Measurements from ENCODE around the gene TDRD10. TPM values are rescaled to one million over a fixed set of nuclear protein-coding genes. Genes with fewer than 3 reads are reported as not detected.

The TDRD10 gene
- total RNA-seq, 4 donors from 2014 or later: 5.6 to 9.9 (median 7.3) TPM

DNA sequence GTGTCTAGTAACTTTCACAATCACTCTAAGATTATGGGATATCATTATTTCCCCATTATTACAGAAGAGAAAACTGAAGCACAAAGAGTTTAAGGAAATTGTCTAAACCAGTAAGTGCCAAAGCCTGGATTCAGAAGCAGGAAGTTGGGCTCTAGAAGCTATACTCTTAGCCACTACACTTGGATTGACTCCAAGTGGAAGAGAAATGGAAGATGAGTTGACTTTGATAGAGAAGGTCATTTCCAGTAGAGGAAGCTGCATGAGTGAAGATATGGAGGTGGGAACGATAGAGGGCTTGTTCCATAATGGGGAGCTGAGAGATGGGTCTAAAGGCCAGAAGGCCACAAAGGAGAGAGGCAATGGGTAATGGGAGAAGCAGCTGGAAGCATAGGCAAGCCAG is 11.7 kb upstream of the TDRD10 start:
- no peaks in the 10 kb centered on the region for H3K27me3 ChIP-seq
- intact Hi-C loops (cut with DNase I): no loop called here
- no peaks in the 10 kb centered on the region for H3K9me3 ChIP-seq
- no peak overlapping the region for H3K27ac ChIP-seq
- TF ChIP-seq POLR2A (IDR thresholded peaks at IDR 0.05) (no peak), CTCF (IDR thresholded peaks at IDR 0.05) (no peak)
- peaks cover 19 to 27% of the 10 kb centered on the region in 2 donors for H3K36me3 ChIP-seq
- DNase-seq: no peak
- H3K4me3 ChIP-seq (replicated peaks in 1 of 3): no peak overlapping the region
- H3K4me1 ChIP-seq: peaks cover 4 to 25% of the 10 kb centered on the region in 2 donors
- 74 to 83% methylated on average over 1 of the region's 1 CpG for WGBS, 2 donors

- H3K27me3 ChIP-seq: no peaks in the 10 kb centered on the region
- intact Hi-C loops (cut with DNase I): no loop called here
- peaks cover 11 to 15% of the 10 kb centered on the region in 2 donors for H3K36me3 ChIP-seq
- H3K9me3 ChIP-seq: no peaks in the 10 kb centered on the region
- TF ChIP-seq CTCF (IDR thresholded peaks at IDR 0.05): no peak
- TF ChIP-seq POLR2A (IDR thresholded peaks at IDR 0.05): no peak
- H3K4me1 ChIP-seq: peaks cover 9 to 31% of the 10 kb centered on the region in 2 donors
- 79 to 90% methylated on average over 4 of the region's 4 CpGs for WGBS, 2 donors
- H3K27ac ChIP-seq: no peak overlapping the region
- DNase-seq: no peak
- H3K4me3 ChIP-seq (replicated peaks in 1 of 3): no peak overlapping the region
Observed at GRCh38 chr1:154492115-154492514, 9.9 kb upstream of the TDRD10 start.

- intact Hi-C loops (cut with DNase I): no loop called here
- Histone ChIP-seq H3K9me3 (no peaks in the 10 kb centered on the region), H3K4me1 (peaks cover 11 to 39% of the 10 kb centered on the region in 2 donors), H3K27me3 (no peaks in the 10 kb centered on the region), H3K36me3 (peaks cover 4 to 13% of the 10 kb centered on the region in 2 donors), H3K4me3 (replicated peaks in 1 of 3) (no peak overlapping the region), H3K27ac (peak overlapping the region in 2 of 3 donors; percentile 6 to 22)
- 61 to 78% methylated on average over 8 of the region's 8 CpGs for WGBS, 2 donors
- no peak for TF ChIP-seq CTCF (IDR thresholded peaks at IDR 0.05)
- TF ChIP-seq POLR2A (IDR thresholded peaks at IDR 0.05): no peak
- peak; percentile 10 to 18 for DNase-seq
Observed at GRCh38 chr1:154493276-154493675, 8.7 kb upstream of the TDRD10 start.

GRCh38 chr1:154495496-154496273 is 6.3 kb upstream of the TDRD10 start:
- Histone ChIP-seq H3K27ac (peak overlapping the region in 2 of 3 donors; percentile 5 to 27), H3K36me3 (peaks cover 0 to 2% of the 10 kb centered on the region in 2 donors), H3K27me3 (no peaks in the 10 kb centered on the region), H3K4me3 (replicated peaks in 1 of 3) (no peak overlapping the region), H3K9me3 (no peaks in the 10 kb centered on the region), H3K4me1 (peaks cover 19 to 44% of the 10 kb centered on the region in 2 donors)
- 73 to 83% methylated on average over 8 of the region's 8 CpGs for WGBS, 2 donors
- intact Hi-C loops (cut with DNase I): no loop called here
- no peak for DNase-seq
- no peak for TF ChIP-seq POLR2A (IDR thresholded peaks at IDR 0.05)
- TF ChIP-seq CTCF (IDR thresholded peaks at IDR 0.05): no peak

DNA sequence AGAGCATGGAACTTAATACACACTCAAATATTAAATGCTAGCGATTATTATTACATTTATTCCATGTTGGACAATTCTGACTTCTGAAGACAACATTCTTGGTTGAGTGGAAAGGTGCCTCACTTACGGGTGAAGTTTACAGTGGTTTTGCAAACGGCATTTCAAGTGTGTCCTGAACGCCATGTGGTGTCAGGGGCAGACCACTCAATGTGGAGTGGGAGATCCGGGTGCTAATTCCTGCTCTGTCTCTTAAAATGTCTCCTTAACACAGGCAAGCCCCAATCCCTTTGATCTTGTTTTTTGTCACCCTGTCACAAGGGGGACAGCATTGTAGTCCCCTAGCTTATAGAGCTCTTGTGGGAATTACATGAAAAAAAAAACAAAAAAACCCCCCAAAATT is 5.6 kb upstream of the TDRD10 start:
- TF ChIP-seq CTCF (IDR thresholded peaks at IDR 0.05) (no peak), POLR2A (IDR thresholded peaks at IDR 0.05) (no peak)
- 32 to 37% methylated on average over 5 of the region's 5 CpGs for WGBS, 2 donors
- Histone ChIP-seq H3K27me3 (no peaks in the 10 kb centered on the region), H3K27ac (peak overlapping the region; percentile 44 to 56 (median 55)), H3K9me3 (no peaks in the 10 kb centered on the region), H3K4me1 (peaks cover 20 to 45% of the 10 kb centered on the region in 2 donors), H3K4me3 (replicated peaks in 1 of 3) (no peak overlapping the region), H3K36me3 (peaks cover 0 to 2% of the 10 kb centered on the region in 2 donors)
- peak; percentile 23 to 38 for DNase-seq
- intact Hi-C loops (cut with DNase I): no loop called here
